K562 (cell line): ENCODE results near the gene SRPRA. TPM values are rescaled to one million over a fixed set of nuclear protein-coding genes. Genes with fewer than 3 reads are reported as not detected.
A peak's percentile ranks its signal among the peaks of the same experiment; 100 is the strongest.

Experiments
- ARID2 ChIP-seq: fragments of 450-650 bp; IDR thresholded peaks from 2 replicates; pipeline ENCODE4 v1.6.1; 2017; ENCODE audit warnings: antibody characterized with exemption, mild to moderate bottlenecking
- CBX8 ChIP-seq: fragments of 200-600 bp; sonication (generic); IDR thresholded peaks from 2 replicates; pipeline ENCODE4 v1.6.1; 2012; ENCODE audit warnings: borderline replicate concordance, mixed run types, low read depth, mild to moderate bottlenecking, moderate library complexity, mixed read lengths, low read length, control low read depth, inconsistent platforms; ENCODE audit not compliant: poor library complexity, severe bottlenecking; ENCODE audit errors: extremely low read depth
- CEBPB ChIP-seq: fragments of 450-650 bp; IDR thresholded peaks from 2 replicates; pipeline ENCODE4 v1.6.1; 2016; ENCODE audit warnings: missing genetic modification characterization, missing compliant biosample characterization
- CTCF ChIP-seq, 3 experiments: IDR thresholded peaks in 2 of 3; conservative IDR thresholded peaks in 1 of 3; 2 replicates each; pipeline ENCODE4 v1.5.1; 2011 to 2012; ENCODE audit warnings: low read length in 3 of 3, mild to moderate bottlenecking in 3 of 3, control low read depth in 2 of 3, improper control_type of control experiment in 1 of 3, inconsistent platforms in 1 of 3, low read depth in 1 of 3, mixed read lengths in 1 of 3, moderate library complexity in 1 of 3; ENCODE audit not compliant: insufficient read depth in 2 of 3
- DEAF1 ChIP-seq: fragments of 450-650 bp; formaldehyde crosslinking; IDR thresholded peaks from 2 replicates; pipeline ENCODE4 v1.4.0; 2020; ENCODE audit warnings: mild to moderate bottlenecking, moderate library complexity
- KLF10 ChIP-seq: fragments of 250-450 bp; sonication (Bioruptor Pico); IDR thresholded peaks from 2 replicates; pipeline ENCODE4 v1.6.1; 2021; ENCODE audit warnings: matching md5 sums
- MTF1 ChIP-seq: fragments of 250-450 bp; sonication (Bioruptor Pico); IDR thresholded peaks from 2 replicates; pipeline ENCODE4 v1.9.0; 2021; ENCODE audit warnings: moderate library complexity, mild to moderate bottlenecking, inconsistent platforms, borderline replicate concordance
- PBX2 ChIP-seq, 2 experiments: IDR thresholded peaks in 1 of 2; conservative IDR thresholded peaks in 1 of 2; 2 replicates each; pipeline ENCODE4 v1.6.1; 2016; ENCODE audit warnings: low read depth in 2 of 2, mild to moderate bottlenecking in 1 of 2, missing compliant biosample characterization in 1 of 2, missing genetic modification characterization in 1 of 2, moderate library complexity in 1 of 2
- PHF20 ChIP-seq: fragments of 450-650 bp; IDR thresholded peaks from 2 replicates; pipeline ENCODE4 v1.6.1; 2018; ENCODE audit not compliant: partially characterized antibody
- POLR2AphosphoS2 ChIP-seq: IDR thresholded peaks from 2 replicates; pipeline ENCODE4 v1.6.1; 2012; ENCODE audit warnings: low read length, improper control_type of control experiment
- TAL1 ChIP-seq: fragments of 450-650 bp; IDR thresholded peaks from 2 replicates; pipeline ENCODE4 v1.6.1; 2016; ENCODE audit warnings: mild to moderate bottlenecking
- TEAD4 ChIP-seq, 2 experiments: sonication (generic) in 1 of 2; formaldehyde crosslinking in 1 of 2; IDR thresholded peaks; 2 replicates each; pipeline versions ENCODE4 v1.6.1 to v1.8.0; 2012 to 2022; ENCODE audit warnings: borderline replicate concordance in 1 of 2, inconsistent platforms in 1 of 2, low read length in 1 of 2, mild to moderate bottlenecking in 1 of 2, missing genetic modification reagents in 1 of 2
- ZBTB11 ChIP-seq, 3 experiments: fragments of 200-800 bp in 1 of 3; fragments of 250-450 bp in 1 of 3; fragments of 450-650 bp in 1 of 3; sonication (Bioruptor Pico) in 1 of 3; sonication (Bioruptor generic) in 1 of 3; formaldehyde crosslinking in 1 of 3; IDR thresholded peaks; 2 replicates each; pipeline versions ENCODE4 v1.6.1 to v1.8.0; 2016 to 2022; ENCODE audit warnings: mild to moderate bottlenecking in 2 of 3, missing genetic modification characterization in 2 of 3, missing compliant biosample characterization in 1 of 3, moderate library complexity in 1 of 3
- ZNF384 ChIP-seq: IDR thresholded peaks from 2 replicates; pipeline ENCODE4 v1.6.1; 2012; ENCODE audit warnings: low read depth, low read length, improper control_type of control experiment
- ZNF561 ChIP-seq: fragments of 450-650 bp; formaldehyde crosslinking; conservative IDR thresholded peaks from 2 replicates; pipeline ENCODE4 v1.4.0; 2020; ENCODE audit warnings: mild to moderate bottlenecking, moderate library complexity
- polyA plus RNA-seq, 8 experiments: library from polyadenylated mRNA; depleted of rRNA in 4 of 8; stranded (reverse) in 5 of 8; unstranded in 3 of 8; fragments of >200 nt; fragmentation: Nextera tagmentation in 2 of 8; fragmentation: Illumina TruSeq in 1 of 8; extraction: Ambion mirVana in 2 of 8; extraction: Trizol in 1 of 8; gene quantifications; 2 replicates each; pipeline versions ENCODE4 v1.2.1 to v1.2.3, GENCODE V29; 2011 to 2014; ENCODE audit warnings: inconsistent platforms in 1 of 8, missing spikeins in 1 of 8
- total RNA-seq, 7 experiments: library from RNA; depleted of rRNA in 6 of 7; stranded (reverse); fragments of >200 nt in 6 of 7; fragmentation: Illumina TruSeq in 2 of 7; extraction: Trizol in 2 of 7; gene quantifications; 2 replicates each; pipeline versions ENCODE4 v1.2.1 to v1.2.3, GENCODE V29; 2011 to 2021; ENCODE audit warnings: low replicate concordance in 1 of 7

The SRPRA gene
- total and polyA plus RNA-seq, 9 of the 15 experiments (the other 6 are each of a cell fraction or from before 2014, with no cell fraction given) = 33.5 to 124 (median 80.0) TPM

GRCh38 chr11:126310200-126310991, 41.7 kb upstream of the SRPRA start (continued):
- TF ChIP-seq POLR2AphosphoS2 (no peak), DEAF1 (CRISPR knock-in tag) (peak; percentile 83), ARID2 (peak; percentile 85), MTF1 (no peak), TEAD4 (IDR thresholded peaks at IDR 0.05; ENCODE audit: low read length) (0 out of 2 replicates have a peak, but pooled peaks have one; percentile 22), TEAD4 (CRISPR knock-in tag; IDR thresholded peaks at IDR 0.05; ENCODE audit: borderline replicate concordance) (no peak), KLF10 (CRISPR knock-in tag) (no peak), CBX8 (no peak), ZNF561 (CRISPR knock-in tag) (no peak), TAL1 (no peak), CEBPB (tag) (no peak), CTCF (IDR thresholded peaks at IDR 0.05 in 2 of 3, conservative IDR thresholded peaks at IDR 0.05 in 1 of 3; ENCODE audit: insufficient read depth in 2 of 3, low read depth in 1 of 3, low read length in 3 of 3) (peak; percentile 85 to 96 (median 92)), PHF20 (no peak), PBX2 (CRISPR knock-in tag; IDR thresholded peaks at IDR 0.05; ENCODE audit: low read depth) (no peak), PBX2 (tag; conservative IDR thresholded peaks at IDR 0.05; ENCODE audit: low read depth) (no peak), ZNF384 (no peak), ZBTB11 (CRISPR knock-in tag; IDR thresholded peaks at IDR 0.05) (no peak)
